GM19397 (cell line): ENCODE results near the gene NHLRC4.

ENCODE experiments used
- ATAC-seq: cut with Tn5 transposase; IDR thresholded peaks from one replicate; pipeline ENCODE4 v1.9.1; 2021; ENCODE audit warnings: mild to moderate bottlenecking, moderate library complexity; ENCODE audit not compliant: unreplicated experiment

NHLRC4 gene

DNA sequence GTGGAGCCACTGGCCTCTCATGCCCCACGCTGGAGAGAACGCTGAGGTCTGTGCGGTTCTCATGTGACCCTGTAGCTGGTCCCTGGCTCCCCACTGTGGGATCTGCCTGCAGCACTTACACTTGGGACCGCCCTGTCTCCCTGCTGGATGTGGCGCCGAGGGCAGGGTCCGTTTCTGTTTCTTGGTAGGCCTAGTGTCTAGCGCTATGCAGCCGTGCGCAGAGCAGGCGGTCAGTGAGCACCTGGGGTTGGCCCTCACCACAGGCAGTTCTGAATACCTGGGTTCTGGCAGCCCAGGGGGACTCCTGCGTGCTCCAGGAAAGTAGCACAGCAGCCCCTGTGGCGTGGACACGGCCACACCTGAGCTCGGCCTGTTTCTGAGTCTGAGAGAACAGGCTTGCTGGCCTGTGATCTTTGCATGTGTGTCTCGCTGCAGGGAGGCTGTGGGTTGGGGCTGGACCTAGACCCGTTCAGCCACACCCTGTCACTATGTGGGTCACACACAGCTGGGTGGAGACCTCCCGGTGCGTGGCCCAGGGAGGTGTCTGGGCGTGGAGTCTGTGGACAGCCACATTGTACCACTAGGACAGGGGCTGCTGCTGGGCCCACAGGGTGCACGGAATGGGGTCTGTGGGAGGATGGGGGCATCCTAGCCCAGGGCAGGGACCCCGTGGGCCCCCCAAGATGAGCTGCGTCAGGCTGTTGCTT, 36.5 kb upstream of the NHLRC4 start:
- ATAC-seq: no peak

- ATAC-seq: no peak
These were observed 35.2 kb upstream of the NHLRC4 start for GRCh38 chr16:531494-532125.

DNA sequence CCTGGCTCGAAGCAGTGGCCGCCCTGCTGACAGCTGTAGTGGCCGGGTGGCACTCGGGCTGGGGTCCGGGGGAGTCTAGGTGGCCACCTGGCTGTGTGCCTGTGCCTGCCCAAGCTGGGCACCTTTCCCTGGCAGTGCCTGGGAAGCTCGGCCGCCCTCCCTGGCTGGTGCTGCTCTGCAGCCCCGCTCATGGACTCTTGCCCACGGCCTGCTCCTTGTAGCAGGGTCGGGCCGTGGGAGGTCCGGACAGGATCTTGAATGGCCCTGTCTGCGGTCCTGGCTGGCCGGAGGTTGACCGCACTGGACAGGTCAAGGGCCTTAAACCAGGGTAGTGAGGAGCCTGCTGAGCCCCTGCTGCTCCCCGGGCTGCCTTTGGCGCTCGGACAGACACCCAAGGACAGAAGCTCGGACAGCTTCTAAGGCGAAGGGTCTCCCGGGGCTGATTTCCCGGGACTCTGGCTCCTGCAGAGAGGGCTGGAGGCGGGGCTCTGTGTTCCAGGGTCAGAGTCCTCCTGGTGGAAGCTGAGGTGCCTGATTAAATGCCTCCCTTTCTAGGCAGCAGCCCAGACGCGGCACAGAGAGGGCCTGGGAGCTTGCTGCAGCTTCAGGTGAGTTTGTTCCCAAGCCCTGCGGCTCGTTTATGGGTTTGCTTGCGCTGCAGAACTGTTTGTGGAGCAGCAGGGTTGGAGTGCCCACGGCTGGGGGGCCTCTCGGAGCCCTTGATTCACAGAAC, 33.2 kb upstream of the NHLRC4 start:
- ATAC-seq: no peak

- no peak for ATAC-seq
These were observed 32.7 kb upstream of the NHLRC4 start for GRCh38 chr16:534135-534534.

DNA sequence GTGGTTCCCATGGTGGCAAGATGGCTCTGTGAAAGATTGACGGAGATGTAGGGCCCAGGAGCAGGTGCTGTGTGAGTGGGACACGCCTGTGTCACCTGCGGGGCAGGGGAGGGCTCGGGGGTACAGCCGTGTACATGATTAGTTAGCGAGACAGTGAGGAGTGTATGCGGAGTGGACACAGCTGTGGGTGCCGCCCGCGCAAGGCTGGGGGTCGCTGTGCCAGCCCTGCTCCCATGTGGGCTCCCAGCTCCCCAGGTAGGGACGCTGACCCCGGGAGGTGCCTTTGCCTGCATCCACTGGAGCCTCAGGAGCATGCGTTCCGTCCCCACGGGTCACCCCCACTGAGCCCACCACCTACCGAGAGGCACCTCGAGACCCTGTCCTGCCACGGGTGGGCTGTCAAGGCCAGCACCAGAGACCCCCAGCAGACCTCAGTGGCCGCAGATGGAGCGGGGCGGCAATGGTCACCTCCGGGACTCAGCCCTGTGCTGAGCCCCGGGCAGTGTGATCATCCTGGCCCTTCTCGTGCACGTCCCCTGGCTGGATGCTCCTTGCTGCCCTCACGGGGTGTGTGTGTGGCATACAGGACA, 31.9 kb upstream of the NHLRC4 start:
- no peak for ATAC-seq

DNA sequence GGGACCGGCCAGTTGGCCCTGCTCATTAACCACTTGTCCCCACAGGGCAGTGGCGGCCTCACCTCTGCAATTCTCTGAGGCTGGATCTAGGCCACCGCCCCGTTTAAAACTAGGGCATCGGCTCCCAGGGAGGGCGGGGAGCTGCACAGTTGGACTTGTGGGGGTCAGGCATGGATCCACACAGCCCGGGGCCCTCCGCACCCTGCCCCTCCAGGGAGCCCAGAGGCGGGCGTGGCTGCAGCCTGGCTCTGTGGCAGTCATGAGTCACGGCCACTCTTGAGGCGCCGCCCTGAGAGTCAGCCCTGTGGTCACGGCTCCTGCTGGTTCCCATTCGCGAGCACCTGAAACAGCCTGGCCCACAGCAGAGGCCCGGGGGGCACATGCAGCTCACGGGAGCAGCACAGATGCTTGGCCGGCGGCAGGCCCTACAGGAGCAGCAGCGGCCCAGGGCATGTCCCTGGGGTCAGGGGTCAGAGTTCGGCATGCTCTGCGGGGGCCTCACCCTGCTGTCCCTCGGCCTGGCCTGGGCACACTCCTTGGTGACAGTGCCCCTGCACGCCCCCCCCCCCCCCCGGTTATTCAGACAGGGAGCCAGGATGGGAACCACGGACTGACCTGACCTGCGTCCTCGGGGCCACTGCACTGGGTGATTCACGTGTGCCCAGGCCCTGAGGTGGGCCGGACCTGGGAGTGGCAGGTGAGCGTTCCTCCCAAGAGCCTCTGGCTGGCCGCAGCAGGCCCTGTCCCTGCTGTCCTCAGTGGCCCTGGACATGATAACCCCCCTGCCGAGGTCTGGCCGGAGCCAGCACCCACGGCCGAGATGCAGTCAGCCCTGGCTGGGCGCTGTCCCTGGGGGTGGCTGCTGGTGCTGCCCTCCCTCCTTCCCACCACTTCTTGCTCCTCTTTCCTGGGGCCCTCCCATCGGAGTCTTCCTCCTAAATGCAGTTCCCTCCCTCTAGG, 31.1 kb upstream of the NHLRC4 start:
- no peak for ATAC-seq

- ATAC-seq: no peak
These were observed 30.1 kb upstream of the NHLRC4 start for GRCh38 chr16:536746-537145.

- no peak for ATAC-seq
These were observed 29.1 kb upstream of the NHLRC4 start for GRCh38 chr16:537415-538335.

- no peak for ATAC-seq
These were observed 26.8 kb upstream of the NHLRC4 start for GRCh38 chr16:539901-540530.

- no peak for ATAC-seq
These were observed 26.0 kb upstream of the NHLRC4 start for GRCh38 chr16:540645-541340.

DNA sequence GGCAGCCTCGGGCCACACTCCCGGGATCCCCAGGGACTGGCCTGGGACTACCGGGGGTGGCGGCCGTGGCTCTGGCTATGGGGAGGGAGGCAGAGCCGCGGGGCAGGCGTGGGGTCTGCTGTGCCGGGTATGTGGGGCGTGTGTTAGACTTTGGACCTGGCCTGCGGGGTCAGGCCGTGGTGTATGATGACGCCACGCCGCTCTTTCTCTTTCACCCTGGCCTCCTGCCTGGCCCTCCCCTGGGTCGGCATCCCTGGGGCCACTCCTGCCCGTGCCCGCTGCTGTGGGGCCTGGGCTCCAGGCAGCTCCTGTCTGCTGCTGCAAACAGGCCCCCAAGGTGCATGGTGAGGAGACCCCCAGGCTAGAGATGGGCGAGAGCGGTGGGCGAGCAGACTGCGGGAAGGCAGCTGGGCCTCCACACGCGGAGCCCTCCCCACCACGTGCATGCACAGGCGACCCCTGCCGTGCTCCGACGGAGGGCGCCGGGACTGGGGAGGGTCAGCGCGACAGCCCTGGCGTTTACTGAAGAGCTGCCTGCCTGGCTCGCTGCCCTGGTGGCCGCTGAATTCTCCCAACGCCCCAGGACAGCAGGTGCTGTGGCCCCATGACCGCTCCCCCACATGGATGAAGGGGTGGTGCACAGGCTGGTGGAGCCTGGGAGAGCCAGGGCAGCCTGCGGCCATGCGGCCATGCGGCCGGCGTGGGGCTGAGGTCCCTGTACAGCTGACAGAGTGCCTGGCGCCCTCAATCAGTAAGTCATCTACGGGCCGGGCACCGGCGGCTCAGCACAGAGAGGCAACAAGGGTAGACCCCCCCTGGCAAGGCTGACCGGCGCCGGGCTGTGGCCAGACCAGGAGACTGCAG, 23.3 kb upstream of the NHLRC4 start:
- no peak for ATAC-seq

DNA sequence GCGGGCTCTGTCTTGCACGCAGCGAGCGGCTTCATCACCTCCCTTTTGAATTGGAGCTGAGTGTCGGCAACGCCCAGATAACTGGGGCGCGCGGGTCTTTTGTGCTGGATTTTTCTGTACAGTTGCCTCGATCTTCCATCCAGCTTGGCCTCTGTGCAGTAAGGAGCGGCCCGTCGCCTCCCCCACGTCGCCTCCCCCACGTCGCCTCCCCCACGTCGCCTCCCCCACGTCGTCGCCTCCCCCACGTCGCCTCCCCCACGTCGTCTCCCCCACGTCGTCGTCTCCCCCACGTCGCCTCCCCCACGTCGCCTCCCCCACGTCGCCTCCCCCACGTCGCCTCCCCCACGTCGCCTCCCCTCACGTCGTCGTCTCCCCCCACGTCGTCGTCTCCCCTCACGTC, 22.3 kb upstream of the NHLRC4 start:
- ATAC-seq: no peak

GRCh38 chr16:546909-547770, 19.7 kb upstream of the NHLRC4 start:
- ATAC-seq: no peak

- no peak for ATAC-seq
These were observed 18.2 kb upstream of the NHLRC4 start for GRCh38 chr16:548586-548985.

- ATAC-seq: no peak
These were observed 17.1 kb upstream of the NHLRC4 start for GRCh38 chr16:549544-550263.

DNA sequence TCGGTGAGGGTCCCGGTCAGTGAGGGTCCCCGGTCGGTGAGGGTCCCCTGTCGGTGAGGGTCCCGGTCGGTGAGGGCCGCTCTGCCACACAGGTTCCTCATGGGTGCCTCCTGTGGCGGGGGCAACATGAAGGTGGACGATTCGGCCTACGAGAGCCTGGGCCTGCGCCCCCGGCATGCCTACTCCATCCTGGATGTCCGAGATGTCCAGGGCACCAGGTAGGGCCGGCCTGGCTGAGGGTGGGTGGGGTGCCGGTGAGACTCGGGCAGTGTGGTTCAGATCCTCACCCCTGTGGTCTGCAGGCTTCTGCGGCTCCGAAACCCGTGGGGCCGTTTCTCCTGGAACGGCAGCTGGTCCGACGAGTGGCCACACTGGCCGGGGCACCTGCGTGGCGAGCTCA, 15.6 kb upstream of the NHLRC4 start:
- no peak for ATAC-seq
